ENCODE results near the gene ZBTB8OS. TPM values are rescaled to one million over a fixed set of nuclear protein-coding genes. Genes with fewer than 3 reads are reported as not detected.

Gene ZBTB8OS
- total and polyA plus RNA-seq, 9 of the 15 experiments (the other 6 are each of a cell fraction or from before 2014, with no cell fraction given): 54.8 to 230 (median 107) TPM

DNA sequence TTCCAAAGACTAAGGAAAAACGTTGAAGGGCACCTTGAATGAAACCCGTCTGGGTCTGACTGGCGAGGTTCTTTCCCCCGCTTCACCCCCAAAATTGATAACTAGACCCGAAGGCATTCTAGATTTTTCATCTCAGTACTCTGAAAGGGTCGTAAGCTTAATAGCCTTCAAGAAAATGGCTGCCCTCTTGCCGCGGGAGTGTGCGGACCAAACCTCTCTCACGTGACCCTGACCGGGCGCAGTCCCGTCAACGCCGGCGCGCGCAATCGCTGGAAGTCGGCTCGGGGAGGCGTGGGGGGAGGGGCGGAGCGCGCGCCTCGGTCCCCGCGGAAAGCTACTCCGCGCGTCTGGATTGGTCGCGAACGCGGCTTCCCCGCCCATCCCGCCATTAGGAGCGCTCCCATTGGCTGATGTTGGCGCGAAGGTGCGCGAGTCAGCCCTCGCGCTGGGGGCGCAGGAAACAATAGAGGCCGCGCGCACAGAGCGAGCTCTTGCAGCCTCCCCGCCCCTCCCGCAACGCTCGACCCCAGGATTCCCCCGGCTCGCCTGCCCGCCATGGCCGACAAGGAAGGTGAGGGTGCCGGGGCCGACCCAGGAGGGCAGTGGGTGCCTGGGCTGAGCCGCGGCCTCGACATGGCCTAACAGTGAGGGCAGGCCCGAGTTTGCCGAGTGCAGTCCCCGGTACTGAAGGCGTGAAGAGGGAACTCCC, 556 bp upstream of the ZBTB8OS start, which contains the start of gene RBBP4 (continued):
- TF ChIP-seq, protein P1, sequence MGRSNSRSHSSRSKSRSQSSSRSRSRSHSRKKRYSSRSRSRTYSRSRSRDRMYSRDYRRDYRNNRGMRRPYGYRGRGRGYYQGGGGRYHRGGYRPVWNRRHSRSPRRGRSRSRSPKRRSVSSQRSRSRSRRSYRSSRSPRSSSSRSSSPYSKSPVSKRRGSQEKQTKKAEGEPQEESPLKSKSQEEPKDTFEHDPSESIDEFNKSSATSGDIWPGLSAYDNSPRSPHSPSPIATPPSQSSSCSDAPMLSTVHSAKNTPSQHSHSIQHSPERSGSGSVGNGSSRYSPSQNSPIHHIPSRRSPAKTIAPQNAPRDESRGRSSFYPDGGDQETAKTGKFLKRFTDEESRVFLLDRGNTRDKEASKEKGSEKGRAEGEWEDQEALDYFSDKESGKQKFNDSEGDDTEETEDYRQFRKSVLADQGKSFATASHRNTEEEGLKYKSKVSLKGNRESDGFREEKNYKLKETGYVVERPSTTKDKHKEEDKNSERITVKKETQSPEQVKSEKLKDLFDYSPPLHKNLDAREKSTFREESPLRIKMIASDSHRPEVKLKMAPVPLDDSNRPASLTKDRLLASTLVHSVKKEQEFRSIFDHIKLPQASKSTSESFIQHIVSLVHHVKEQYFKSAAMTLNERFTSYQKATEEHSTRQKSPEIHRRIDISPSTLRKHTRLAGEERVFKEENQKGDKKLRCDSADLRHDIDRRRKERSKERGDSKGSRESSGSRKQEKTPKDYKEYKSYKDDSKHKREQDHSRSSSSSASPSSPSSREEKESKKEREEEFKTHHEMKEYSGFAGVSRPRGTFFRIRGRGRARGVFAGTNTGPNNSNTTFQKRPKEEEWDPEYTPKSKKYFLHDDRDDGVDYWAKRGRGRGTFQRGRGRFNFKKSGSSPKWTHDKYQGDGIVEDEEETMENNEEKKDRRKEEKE (IDR thresholded peaks at IDR 0.05; ENCODE audit: borderline replicate concordance in 1 of 2, control insufficient read depth in 1 of 2, low read depth in 2 of 2, low read length in 1 of 2): 0 out of 4 replicates have a peak, but pooled peaks of 1 of the 2 experiments have one; percentile 4
- TF ChIP-seq TBP (optimal IDR thresholded peaks at IDR 0.05; ENCODE audit: low read depth, low read length): peak; percentile 89
- peak; percentile 92; the same call in 1 of the 2 replicates for TF ChIP-seq ZNF174 (CRISPR knock-in tag; IDR thresholded peaks at IDR 0.05)
- peak; percentile 77 for TF ChIP-seq SIN3B (IDR thresholded peaks at IDR 0.05; ENCODE audit: low read depth)
- peak; percentile 72 for TF ChIP-seq FIP1L1 (IDR thresholded peaks at IDR 0.05; ENCODE audit: low read depth, low read length, poor library complexity, severe bottlenecking)
- TF ChIP-seq SRSF9 (IDR thresholded peaks at IDR 0.05; ENCODE audit: borderline replicate concordance, low read depth, low read length): no peak
- TF ChIP-seq, protein P2, sequence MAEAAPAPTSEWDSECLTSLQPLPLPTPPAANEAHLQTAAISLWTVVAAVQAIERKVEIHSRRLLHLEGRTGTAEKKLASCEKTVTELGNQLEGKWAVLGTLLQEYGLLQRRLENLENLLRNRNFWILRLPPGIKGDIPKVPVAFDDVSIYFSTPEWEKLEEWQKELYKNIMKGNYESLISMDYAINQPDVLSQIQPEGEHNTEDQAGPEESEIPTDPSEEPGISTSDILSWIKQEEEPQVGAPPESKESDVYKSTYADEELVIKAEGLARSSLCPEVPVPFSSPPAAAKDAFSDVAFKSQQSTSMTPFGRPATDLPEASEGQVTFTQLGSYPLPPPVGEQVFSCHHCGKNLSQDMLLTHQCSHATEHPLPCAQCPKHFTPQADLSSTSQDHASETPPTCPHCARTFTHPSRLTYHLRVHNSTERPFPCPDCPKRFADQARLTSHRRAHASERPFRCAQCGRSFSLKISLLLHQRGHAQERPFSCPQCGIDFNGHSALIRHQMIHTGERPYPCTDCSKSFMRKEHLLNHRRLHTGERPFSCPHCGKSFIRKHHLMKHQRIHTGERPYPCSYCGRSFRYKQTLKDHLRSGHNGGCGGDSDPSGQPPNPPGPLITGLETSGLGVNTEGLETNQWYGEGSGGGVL (CRISPR knock-in tag; IDR thresholded peaks at IDR 0.05): peak; percentile 89
- peak; percentile 96 for TF ChIP-seq HSF4 (CRISPR knock-in tag; IDR thresholded peaks at IDR 0.05; ENCODE audit: borderline replicate concordance)
- TF ChIP-seq ZFPM2 (CRISPR knock-in tag; IDR thresholded peaks at IDR 0.05): 0 out of 2 replicates have a peak, but pooled peaks have one; percentile 26
- peak; percentile 65; the same call in 1 of the 2 replicates for TF ChIP-seq ZNF253 (CRISPR knock-in tag; conservative IDR thresholded peaks at IDR 0.05)
- TF ChIP-seq SAFB (IDR thresholded peaks at IDR 0.05; ENCODE audit: borderline replicate concordance, low read depth, low read length): no peak
- TF ChIP-seq CEBPB (tag; IDR thresholded peaks at IDR 0.05): 0 out of 2 replicates have a peak, but pooled peaks have one; percentile 8
- TF ChIP-seq RBFOX2 (IDR thresholded peaks at IDR 0.05; ENCODE audit: low read depth, low read length): peak; percentile 98
- TF ChIP-seq NFE2L1 (tag; IDR thresholded peaks at IDR 0.05; ENCODE audit: borderline replicate concordance, low read depth): peak; percentile 65; the same call in 1 of the 2 replicates
- TF ChIP-seq, protein P3, sequence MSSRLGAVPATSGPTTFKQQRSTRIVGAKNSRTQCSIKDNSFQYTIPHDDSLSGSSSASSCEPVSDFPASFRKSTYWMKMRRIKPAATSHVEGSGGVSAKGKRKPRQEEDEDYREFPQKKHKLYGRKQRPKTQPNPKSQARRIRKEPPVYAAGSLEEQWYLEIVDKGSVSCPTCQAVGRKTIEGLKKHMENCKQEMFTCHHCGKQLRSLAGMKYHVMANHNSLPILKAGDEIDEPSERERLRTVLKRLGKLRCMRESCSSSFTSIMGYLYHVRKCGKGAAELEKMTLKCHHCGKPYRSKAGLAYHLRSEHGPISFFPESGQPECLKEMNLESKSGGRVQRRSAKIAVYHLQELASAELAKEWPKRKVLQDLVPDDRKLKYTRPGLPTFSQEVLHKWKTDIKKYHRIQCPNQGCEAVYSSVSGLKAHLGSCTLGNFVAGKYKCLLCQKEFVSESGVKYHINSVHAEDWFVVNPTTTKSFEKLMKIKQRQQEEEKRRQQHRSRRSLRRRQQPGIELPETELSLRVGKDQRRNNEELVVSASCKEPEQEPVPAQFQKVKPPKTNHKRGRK (tag; IDR thresholded peaks at IDR 0.05): no peak
- TF ChIP-seq, protein P4, sequence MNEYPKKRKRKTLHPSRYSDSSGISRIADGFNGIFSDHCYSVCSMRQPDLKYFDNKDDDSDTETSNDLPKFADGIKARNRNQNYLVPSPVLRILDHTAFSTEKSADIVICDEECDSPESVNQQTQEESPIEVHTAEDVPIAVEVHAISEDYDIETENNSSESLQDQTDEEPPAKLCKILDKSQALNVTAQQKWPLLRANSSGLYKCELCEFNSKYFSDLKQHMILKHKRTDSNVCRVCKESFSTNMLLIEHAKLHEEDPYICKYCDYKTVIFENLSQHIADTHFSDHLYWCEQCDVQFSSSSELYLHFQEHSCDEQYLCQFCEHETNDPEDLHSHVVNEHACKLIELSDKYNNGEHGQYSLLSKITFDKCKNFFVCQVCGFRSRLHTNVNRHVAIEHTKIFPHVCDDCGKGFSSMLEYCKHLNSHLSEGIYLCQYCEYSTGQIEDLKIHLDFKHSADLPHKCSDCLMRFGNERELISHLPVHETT (CRISPR knock-in tag; conservative IDR thresholded peaks at IDR 0.05 in 1 of 2, IDR thresholded peaks at IDR 0.05 in 1 of 2): peak in 1 of 2 experiments; percentile 99; a peak in 2 of 4 replicates
- peak; percentile 97 for TF ChIP-seq ZKSCAN8 (CRISPR knock-in tag; IDR thresholded peaks at IDR 0.05)
- peak; percentile 83 for TF ChIP-seq GTF2E2 (tag; IDR thresholded peaks at IDR 0.05)
